ENCODE measurements around the gene RYR3. TPM values are rescaled to one million over a fixed set of nuclear protein-coding genes. Genes with fewer than 3 reads are reported as not detected.

The RYR3 gene
- total RNA-seq, 4 donors from 2014 or later, result 0.18 to 3.3 (median 2.3) TPM

GRCh38 chr15:33636958-33637357, 326.2 kb downstream of the RYR3 start:
- H3K4me1 ChIP-seq, result no peaks in the 10 kb centered on the region
- H3K9me3 ChIP-seq, result no peaks in the 10 kb centered on the region
- no peak overlapping the region for H3K27ac ChIP-seq
- TF ChIP-seq CTCF (IDR thresholded peaks at IDR 0.05) (no peak), POLR2A (IDR thresholded peaks at IDR 0.05) (no peak)
- H3K4me3 ChIP-seq, result no peak overlapping the region
- no peaks in the 10 kb centered on the region for H3K36me3 ChIP-seq
- no peak for DNase-seq
- H3K27me3 ChIP-seq, result no peaks in the 10 kb centered on the region

GRCh38 chr15:33638453-33638852, 327.7 kb downstream of the RYR3 start:
- Histone ChIP-seq H3K27me3 (no peaks in the 10 kb centered on the region), H3K4me3 (no peak overlapping the region), H3K36me3 (no peaks in the 10 kb centered on the region), H3K27ac (no peak overlapping the region), H3K9me3 (no peaks in the 10 kb centered on the region), H3K4me1 (no peaks in the 10 kb centered on the region)
- TF ChIP-seq CTCF (IDR thresholded peaks at IDR 0.05) (no peak), POLR2A (IDR thresholded peaks at IDR 0.05) (no peak)
- no peak for DNase-seq

- Histone ChIP-seq H3K27ac (no peak overlapping the region), H3K4me3 (no peak overlapping the region)
- DNase-seq, result no peak
Observed at GRCh38 chr15:33639051-33639450, 328.3 kb downstream of the RYR3 start.

GRCh38 chr15:33639456-33639855, 328.7 kb downstream of the RYR3 start:
- Histone ChIP-seq H3K4me1 (no peaks in the 10 kb centered on the region), H3K36me3 (no peaks in the 10 kb centered on the region), H3K27me3 (no peaks in the 10 kb centered on the region), H3K4me3 (no peak overlapping the region), H3K27ac (no peak overlapping the region), H3K9me3 (no peaks in the 10 kb centered on the region)
- no peak for DNase-seq
- TF ChIP-seq POLR2A (IDR thresholded peaks at IDR 0.05) (no peak), CTCF (IDR thresholded peaks at IDR 0.05) (no peak)

More at GRCh38 chr15:33639051-33639450, 328.3 kb downstream of the RYR3 start:
- no peaks in the 10 kb centered on the region for H3K4me1 ChIP-seq
- no peaks in the 10 kb centered on the region for H3K27me3 ChIP-seq
- no peaks in the 10 kb centered on the region for H3K9me3 ChIP-seq
- H3K36me3 ChIP-seq, result no peaks in the 10 kb centered on the region
- no peak for TF ChIP-seq POLR2A (IDR thresholded peaks at IDR 0.05)
- TF ChIP-seq CTCF (IDR thresholded peaks at IDR 0.05), result no peak

GRCh38 chr15:33639978-33640377, 329.2 kb downstream of the RYR3 start:
- Histone ChIP-seq H3K4me3 (no peak overlapping the region), H3K9me3 (no peaks in the 10 kb centered on the region), H3K4me1 (no peaks in the 10 kb centered on the region), H3K27ac (no peak overlapping the region), H3K36me3 (no peaks in the 10 kb centered on the region), H3K27me3 (no peaks in the 10 kb centered on the region)
- TF ChIP-seq CTCF (IDR thresholded peaks at IDR 0.05) (no peak), POLR2A (IDR thresholded peaks at IDR 0.05) (no peak)
- no peak for DNase-seq

- no peaks in the 10 kb centered on the region for H3K36me3 ChIP-seq
- no peak overlapping the region for H3K27ac ChIP-seq
- H3K9me3 ChIP-seq, result no peaks in the 10 kb centered on the region
- DNase-seq, result no peak
- H3K27me3 ChIP-seq, result no peaks in the 10 kb centered on the region
- TF ChIP-seq CTCF (IDR thresholded peaks at IDR 0.05) (no peak), POLR2A (IDR thresholded peaks at IDR 0.05) (no peak)
- H3K4me3 ChIP-seq, result no peak overlapping the region
- H3K4me1 ChIP-seq, result no peaks in the 10 kb centered on the region
Observed at GRCh38 chr15:33641069-33641468, 330.3 kb downstream of the RYR3 start.
